Measurements from ENCODE around the gene KCNIP1.

KCNIP1 gene

GRCh38 chr5:170642066-170642735 lies 138.4 kb downstream of the KCNIP1 start:
- DNase-seq (ENCODE audit: low read depth, low spot score), result no peak

DNA sequence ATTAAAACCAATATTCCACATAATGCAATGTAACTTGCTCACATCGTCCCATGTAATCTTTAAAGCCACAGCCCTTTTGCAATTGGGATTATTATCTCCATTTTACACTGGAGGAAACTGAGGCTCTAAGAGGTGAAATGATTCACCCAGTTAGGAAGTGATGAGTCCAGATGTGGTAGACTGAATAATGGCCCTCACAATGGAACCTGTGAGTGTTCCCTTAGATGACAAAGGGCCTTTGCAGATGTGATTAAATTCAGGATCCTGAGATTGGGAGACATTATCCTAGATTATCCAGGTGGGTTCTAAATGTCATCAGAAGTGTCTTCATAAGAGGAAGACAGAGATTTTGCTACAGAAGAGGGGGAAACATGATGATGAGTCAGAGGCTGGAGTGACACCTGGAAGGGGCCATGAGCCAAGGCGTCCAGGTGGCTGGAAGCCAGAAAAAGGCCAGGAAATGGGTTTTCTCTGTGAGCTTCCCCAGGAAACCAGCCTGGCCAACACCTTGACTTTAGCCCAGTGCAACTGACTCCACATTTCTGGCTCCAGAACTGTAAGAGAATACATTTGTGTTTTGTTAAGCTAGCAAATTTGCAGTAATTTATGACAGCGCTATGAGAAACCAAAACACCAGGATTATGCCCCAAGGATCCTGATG lies 139.1 kb downstream of the KCNIP1 start:
- no peak for DNase-seq (ENCODE audit: low read depth, low spot score)

GRCh38 chr5:170643591-170643990 lies 139.8 kb downstream of the KCNIP1 start:
- DNase-seq (ENCODE audit: low read depth, low spot score), result no peak

DNA sequence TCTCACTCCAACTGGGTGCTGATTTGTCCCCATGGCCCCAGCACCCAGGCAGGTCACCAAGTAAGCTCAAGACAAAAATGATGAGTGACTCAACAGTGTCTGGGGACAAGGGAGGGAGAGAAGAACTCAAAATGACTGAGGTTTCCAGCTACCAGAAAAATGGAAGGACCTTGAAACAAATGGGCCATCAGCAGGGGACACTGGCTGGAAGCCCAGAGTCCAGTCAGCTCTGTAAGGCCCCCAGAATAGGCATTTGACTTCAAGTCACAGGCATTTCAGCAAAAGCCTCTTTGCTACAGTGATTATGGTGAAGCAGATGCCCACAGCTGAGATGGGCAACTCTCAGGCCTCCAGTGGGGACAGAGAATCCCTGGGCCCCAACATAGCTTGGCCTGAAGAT lies 140.7 kb downstream of the KCNIP1 start:
- DNase-seq (ENCODE audit: low read depth, low spot score), result no peak

GRCh38 chr5:170648541-170648940 lies 144.7 kb downstream of the KCNIP1 start:
- no peak for DNase-seq (ENCODE audit: low read depth, low spot score)

DNA sequence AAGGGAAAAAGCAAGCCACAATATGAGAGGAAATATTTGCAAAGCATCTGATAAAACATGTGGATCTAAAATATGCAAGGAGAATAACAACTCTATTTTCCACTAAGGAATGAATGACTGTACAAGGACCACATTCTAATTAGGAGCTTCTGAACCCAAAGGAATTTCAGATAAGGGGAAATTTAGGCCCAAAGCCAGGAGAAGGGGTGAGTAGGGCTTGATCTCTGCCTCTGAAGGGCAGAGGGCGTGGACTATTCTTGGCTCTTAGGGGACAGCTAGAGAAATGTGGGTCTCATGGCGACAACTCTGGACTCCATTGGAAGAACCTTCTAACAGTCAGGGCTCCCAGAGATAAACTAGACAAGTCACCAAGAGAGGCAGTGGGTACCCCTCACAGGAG lies 147.0 kb downstream of the KCNIP1 start:
- no peak for DNase-seq (ENCODE audit: low read depth, low spot score)

- DNase-seq (ENCODE audit: low read depth, low spot score), result peak; percentile 21
Observed at GRCh38 chr5:170651604-170652277, 147.9 kb downstream of the KCNIP1 start.

DNA sequence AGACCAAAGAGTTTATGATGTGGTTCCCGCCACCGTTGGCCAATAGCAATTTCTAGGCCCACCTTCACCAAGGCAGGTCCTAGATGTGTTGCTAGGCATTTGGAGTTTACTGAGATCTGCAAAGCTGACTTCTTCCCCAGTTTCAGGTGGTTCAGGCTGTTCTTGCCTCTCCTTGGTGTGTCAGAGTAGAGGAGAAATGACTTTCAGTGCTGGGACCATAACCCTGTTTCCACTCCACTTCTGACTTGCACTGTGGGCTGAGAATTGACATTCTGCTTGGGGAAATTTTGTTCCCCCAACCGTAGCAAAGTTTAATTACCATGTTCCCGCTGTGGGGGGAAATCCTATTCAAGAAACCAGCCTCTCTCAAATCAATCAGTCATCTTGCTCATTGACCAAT lies 151.7 kb downstream of the KCNIP1 start:
- no peak for DNase-seq (ENCODE audit: low read depth, low spot score)

- no peak for DNase-seq (ENCODE audit: low read depth, low spot score)
Observed at GRCh38 chr5:170655920-170656319, 152.1 kb downstream of the KCNIP1 start.

DNA sequence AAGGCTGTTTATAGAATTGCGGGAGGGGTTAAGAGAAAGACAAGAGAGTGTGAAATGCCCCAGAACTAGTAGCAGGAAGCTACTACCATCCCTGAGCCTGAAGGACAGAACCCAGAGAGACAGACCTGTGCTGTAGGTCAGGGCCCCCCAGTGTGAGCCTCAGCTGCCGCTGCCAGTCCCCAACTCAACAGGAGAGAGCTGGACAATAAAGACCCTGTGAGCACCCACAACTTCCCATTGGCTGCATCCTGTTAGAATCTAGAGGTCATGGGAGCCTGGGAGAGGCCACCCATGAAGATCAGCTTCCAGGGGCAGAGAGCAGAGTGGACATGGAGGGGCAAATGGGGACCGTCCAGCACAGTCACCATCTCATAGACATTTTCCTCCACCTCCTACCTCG lies 152.5 kb downstream of the KCNIP1 start:
- no peak for DNase-seq (ENCODE audit: low read depth, low spot score)

DNA sequence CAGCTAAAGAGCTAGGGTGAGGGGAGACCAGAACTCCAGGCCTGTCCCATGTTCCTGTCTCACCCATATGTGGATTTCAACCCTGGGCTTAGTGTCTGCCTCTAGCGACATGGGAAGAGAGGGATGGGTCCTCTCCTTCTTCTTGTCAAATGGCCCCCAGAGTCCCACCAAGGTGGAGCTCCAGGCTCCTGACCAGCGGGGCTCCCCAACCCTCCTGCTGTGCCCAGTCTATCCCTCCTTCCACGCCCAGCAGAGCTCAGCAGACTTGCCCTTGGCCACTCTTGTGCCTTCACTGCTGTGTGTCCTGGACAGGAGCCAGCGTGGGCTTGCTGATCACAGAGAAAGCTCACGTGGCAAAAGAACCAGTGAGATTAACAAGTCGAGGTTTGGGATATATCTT lies 156.7 kb downstream of the KCNIP1 start:
- DNase-seq (ENCODE audit: low read depth, low spot score), result no peak

DNA sequence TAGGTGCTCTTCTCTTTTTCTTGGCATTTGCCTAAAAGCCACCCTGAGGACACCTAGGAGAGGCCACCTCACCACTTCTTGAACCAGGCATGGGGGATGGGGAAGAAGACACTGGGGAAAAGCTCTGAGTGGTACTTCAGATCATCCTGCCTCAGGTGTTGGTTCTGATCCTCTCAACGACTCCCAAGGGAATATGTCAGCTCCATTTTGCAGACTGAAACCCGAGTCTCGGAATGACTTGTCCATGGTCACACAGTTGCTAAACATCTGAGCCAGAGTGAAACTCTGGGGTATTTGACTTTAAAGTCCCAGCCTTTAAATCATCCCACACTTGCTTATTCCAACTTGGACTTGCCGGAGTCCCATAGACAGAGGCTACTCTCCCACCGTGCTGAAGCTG lies 159.1 kb downstream of the KCNIP1 start:
- no peak for DNase-seq (ENCODE audit: low read depth, low spot score)

- no peak for DNase-seq (ENCODE audit: low read depth, low spot score)
Observed at GRCh38 chr5:170678811-170679210, 175.0 kb downstream of the KCNIP1 start.

DNA sequence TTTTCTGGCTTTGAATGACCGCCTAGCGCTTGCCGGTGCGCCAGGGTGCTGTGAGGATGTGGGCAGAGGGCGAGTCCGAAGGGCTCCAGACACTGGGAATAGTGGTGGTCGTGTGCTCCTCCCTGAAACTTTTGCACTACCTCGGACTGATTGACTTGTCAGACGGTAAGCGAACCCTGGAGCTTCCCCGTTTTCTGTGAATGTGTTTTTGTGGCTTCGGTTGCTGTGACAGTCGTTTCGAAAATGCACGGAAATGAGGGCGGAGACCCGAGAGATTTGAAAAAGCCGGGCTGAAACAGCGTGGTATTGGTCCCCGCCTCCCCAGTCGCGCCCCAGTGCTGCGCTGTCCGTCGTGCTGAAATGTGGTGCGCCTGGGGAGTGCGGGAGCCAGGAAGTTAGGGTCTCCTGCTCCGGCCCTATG lies 177.2 kb downstream of the KCNIP1 start:
- peak; percentile 70 for DNase-seq (ENCODE audit: low read depth, low spot score)

DNA sequence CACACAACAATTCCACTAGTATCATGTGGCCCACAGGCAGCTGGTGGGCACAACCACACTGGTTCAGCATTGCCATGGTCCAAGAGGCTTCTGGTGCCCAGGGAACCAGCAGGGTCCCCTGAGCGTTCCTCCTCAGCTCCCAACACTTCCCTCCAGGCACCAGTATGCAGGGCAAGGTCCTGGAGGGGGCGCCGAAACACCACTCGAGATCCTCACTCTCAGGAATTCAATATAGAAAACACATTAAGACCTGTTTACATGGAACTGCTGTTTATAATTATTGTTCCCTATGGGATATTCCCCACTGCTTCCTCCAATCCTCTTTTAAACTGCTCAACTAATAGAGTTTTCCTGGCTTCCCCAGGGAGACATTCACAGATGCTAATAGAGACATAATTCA lies 187.8 kb downstream of the KCNIP1 start:
- DNase-seq (ENCODE audit: low read depth, low spot score), result peak; percentile 26

- DNase-seq (ENCODE audit: low read depth, low spot score), result peak; percentile 72
Observed at GRCh38 chr5:170693701-170694100, 189.9 kb downstream of the KCNIP1 start.

DNA sequence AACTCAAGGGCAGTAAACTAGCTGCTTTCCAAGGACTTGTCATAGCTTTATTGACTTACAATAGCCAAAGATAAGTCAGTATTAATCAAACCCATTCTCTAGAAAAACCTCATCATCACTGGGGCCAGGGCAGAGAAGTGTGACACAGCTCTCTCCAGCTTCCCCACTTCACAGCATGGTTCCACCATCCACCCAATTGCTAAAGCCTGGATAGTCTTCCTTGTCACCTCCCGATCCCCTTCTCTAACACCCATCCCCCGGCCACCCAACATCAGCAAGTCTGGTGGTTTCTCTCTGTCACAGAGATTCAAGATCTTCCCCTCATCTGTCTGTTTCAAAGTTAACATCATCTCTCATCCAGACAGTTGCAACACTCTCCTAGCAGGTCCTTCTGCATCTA lies 191.1 kb downstream of the KCNIP1 start:
- DNase-seq (ENCODE audit: low read depth, low spot score), result no peak

DNA sequence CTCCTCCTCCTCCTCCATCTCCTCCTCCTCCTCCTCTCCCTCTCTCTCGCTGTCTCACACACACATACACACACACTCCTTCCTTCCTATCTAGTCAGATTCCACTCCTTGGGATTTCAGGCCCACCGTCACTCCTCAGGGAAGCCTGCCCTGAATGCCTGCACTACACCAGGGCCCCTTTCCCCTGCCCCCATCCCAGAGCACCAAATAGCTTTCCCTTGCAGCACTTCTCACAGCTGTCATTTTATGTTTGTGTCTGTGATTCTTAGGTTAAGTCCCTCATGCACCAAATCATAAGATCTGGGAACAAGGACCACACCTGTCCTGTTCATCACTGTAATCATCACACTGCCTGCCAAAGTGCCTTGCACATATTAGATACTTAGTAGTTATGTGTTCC lies 193.2 kb downstream of the KCNIP1 start:
- DNase-seq (ENCODE audit: low read depth, low spot score), result no peak

DNA sequence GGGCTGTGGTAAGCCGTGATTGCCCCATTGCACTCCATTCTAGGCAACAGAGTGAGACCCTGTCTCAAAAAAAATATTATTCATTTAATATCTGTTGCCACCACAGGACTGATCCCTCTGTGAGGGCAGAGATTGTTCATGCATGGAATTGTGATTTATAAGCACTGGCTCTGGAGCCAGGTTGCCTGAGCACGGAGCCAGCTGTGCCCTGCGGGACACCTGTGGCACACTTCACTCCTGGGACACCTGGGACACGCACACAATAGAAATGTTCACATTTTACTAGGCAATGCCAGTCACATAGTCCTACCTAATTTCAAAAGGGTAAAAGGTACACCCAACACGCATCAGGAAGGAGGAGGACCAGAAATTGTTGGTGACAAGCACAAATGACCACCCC lies 196.7 kb downstream of the KCNIP1 start:
- DNase-seq (ENCODE audit: low read depth, low spot score), result no peak

- DNase-seq (ENCODE audit: low read depth, low spot score), result peak; percentile 13
Observed at GRCh38 chr5:170701334-170701733, 197.5 kb downstream of the KCNIP1 start.

- DNase-seq (ENCODE audit: low read depth, low spot score), result no peak
Observed at GRCh38 chr5:170704417-170705192, 200.8 kb downstream of the KCNIP1 start.

DNA sequence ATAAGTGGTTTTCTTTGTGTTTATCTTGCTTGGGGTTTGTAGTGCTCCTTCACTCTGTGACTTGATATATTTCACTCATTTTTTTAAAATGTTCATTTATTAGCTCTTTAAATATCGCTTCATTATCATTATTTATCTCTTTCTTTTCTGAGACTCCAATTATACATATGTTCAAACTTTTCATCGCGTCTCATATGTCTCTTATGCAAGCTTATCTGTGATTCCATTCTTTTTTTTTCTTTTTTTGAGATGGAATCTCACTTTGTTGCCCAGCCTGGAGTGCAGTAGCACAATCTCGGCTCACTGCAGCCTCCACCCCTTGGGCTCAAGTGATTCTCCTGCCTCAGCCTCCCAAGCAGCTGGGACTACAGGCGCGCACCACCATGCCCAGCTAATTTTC lies 205.8 kb downstream of the KCNIP1 start:
- DNase-seq (ENCODE audit: low read depth, low spot score), result no peak

Data from ELF-1 (cell line).